Melanocyte of skin (primary cell): Measurements from ENCODE around the gene CTBP1. TPM values are rescaled to one million over a fixed set of nuclear protein-coding genes. Genes with fewer than 3 reads are reported as not detected.

Experiments used
- total RNA-seq, 2 donors: library from RNA; depleted of rRNA; stranded (reverse); fragments of >200 nt; gene quantifications; 2 replicates each; pipeline ENCODE4 v1.2.3, GENCODE V29; 2012

The CTBP1 gene
- total RNA-seq, result 100 to 1,000 TPM; 200 to 215 TPM

GRCh38 chr4:1248245-1249147 is at the start of gene CTBP1:
Gene CTBP1, minus strand, starts transcription at chr4:1249130. Its CDS starts 7,799 bp downstream, at chr4:1241331.

DNA sequence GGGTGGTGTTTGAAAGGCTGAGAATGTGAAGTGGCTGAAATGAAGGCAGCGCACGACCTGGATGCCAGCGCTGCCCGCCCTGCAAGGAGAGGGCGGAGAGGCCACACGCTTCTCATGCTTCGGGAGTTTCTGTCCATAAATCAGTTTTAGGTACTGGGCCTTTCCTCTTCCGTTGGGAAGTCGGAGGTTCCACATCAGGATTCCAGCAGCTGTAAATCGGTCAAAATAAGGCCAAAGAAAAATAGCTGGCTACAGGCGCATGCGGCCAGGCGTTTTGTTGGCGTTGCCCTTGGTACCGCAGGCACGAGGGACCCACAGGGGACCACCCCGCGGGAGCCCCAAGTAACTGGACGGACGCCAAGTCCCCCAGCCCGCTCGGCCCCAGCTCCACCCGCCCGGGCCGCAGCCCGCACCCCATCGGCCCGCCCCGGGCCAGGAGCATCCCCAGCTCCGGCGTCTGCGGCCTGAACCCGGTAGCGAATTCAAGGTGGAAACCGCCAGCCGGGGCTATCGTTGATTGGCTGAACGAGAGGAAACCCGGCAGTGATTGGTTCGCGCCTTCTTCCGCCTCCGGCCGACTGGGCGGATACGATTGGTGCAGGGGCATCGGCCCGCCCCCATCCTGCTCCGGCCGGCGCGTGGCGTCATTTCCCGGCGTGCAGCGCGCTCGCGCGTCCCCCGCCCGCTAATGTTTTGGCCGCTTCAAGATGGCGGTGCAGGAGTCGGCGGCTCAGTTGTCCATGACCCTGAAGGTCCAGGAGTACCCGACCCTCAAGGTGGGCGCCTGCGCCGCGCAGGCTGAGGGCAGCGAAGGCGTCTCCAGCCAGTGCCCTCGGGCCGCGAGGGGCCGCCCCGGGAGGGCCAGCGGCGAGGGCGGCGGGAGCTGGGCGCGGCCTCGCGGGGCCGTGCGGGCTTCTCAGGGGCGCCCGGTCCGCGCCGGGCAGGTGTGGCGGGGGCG is 40.6 kb upstream of the CTBP1 start, which contains the start of gene MAEA:
TSS of gene MAEA (plus strand) at position 685 of the 958 bp plus-strand sequence. CDS start at position 708, 23 bp downstream.

GRCh38 chr4:1172228-1172851 is 76.6 kb downstream of the CTBP1 start, which contains the start of gene SPON2:
Gene SPON2, minus strand, starts transcription at chr4:1172583.

Other genes with a start within 250 kb of the CTBP1 start
- 10 to 100 TPM in 1 of 2 donors, 1 to 10 TPM in 1; 4.3 to 11.7 TPM for gene FGFRL1, start 237.5 kb downstream of the CTBP1 start, total RNA-seq
- under 1 TPM in 1 of 2 donors, not detected in 1; 0.34 TPM for gene RNF212, start 135.6 kb downstream of the CTBP1 start, total RNA-seq
- gene SPON2, start 76.5 kb downstream of the CTBP1 start, total RNA-seq, result 10 to 100 TPM; 20.0 to 42.0 TPM
- gene MAEA, start 40.8 kb upstream of the CTBP1 start, total RNA-seq, result 10 to 100 TPM; 76.9 to 93.6 TPM
- 10 to 100 TPM in 1 of 2 donors, 1 to 10 TPM in 1; 9.7 to 19.3 TPM for gene UVSSA, start 98.1 kb upstream of the CTBP1 start, total RNA-seq
- not detected for gene NKX1-1, start 157.3 kb upstream of the CTBP1 start, total RNA-seq